Measurements from ENCODE around the gene DNAAF5.

DNA sequence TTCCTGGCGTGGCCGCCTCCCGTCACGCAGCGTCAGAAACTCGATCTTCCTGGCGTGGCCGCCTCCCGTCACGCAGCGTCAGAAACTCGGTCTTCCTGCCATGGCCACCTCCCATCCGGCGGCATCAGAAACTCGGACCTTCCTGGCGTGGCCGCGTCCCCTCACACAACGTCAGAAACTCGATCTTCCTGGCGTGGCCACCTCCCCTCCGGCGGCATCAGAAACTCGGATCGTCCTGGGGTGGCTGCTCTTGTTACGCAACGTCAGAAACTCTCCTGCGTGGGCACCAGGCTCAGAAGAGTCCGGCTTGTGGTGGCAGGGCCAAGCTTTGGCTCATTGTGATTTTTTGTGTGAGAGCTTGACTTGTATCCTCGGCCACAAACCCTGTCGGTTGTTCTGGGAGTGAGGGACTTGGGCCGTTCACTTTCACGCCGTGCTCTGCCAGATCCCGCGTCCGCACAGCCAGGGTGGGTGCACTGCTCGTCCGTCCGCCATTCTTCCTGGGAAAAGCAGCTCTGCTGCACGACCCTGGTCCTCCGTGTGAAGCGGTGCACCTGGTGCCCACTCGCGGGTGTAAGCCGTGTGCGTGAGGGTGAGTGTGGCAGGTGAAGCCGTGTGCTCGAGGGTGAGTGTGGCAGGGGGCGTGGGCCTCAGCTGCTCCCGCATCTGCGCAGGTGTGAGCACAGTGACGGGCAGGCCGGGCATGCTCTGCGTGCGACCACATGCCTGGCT, 56.4 kb downstream of the DNAAF5 start:
- TF ChIP-seq, protein P1, sequence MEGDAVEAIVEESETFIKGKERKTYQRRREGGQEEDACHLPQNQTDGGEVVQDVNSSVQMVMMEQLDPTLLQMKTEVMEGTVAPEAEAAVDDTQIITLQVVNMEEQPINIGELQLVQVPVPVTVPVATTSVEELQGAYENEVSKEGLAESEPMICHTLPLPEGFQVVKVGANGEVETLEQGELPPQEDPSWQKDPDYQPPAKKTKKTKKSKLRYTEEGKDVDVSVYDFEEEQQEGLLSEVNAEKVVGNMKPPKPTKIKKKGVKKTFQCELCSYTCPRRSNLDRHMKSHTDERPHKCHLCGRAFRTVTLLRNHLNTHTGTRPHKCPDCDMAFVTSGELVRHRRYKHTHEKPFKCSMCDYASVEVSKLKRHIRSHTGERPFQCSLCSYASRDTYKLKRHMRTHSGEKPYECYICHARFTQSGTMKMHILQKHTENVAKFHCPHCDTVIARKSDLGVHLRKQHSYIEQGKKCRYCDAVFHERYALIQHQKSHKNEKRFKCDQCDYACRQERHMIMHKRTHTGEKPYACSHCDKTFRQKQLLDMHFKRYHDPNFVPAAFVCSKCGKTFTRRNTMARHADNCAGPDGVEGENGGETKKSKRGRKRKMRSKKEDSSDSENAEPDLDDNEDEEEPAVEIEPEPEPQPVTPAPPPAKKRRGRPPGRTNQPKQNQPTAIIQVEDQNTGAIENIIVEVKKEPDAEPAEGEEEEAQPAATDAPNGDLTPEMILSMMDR (IDR thresholded peaks at IDR 0.05): no peak
- no peak for TF ChIP-seq POLR2A (IDR thresholded peaks at IDR 0.05)
